Thyroid gland (tissue), 4 donors: ENCODE measurements around the gene HYDIN. TPM values are rescaled to one million over a fixed set of nuclear protein-coding genes. Genes with fewer than 3 reads are reported as not detected.
"Not testable (repeated sequence)": the region's sequence is repeated elsewhere in the genome, so short reads cannot be mapped to it uniquely, and the experiment has no call there.

Source experiments
- DNase-seq, 2 donors: peaks; one replicate each; pipeline ENCODE4 v3.0.0-alpha.2; 2019
- H3K27ac ChIP-seq, 3 donors: fragments of 200-600 bp; sonication (generic); 1 replicate in 2 of 3; 2 replicates in 1 of 3; pipeline ENCODE4 v1.5.1; 2016 to 2019; ENCODE audit warnings: mild to moderate bottlenecking in 1 of 3, moderate library complexity in 1 of 3
- H3K27me3 ChIP-seq: fragments of 200-600 bp; sonication (generic); one replicate; pipeline ENCODE4 v1.5.1; 2019
- H3K36me3 ChIP-seq, 2 donors: fragments of 200-600 bp; sonication (generic); one replicate each; pipeline ENCODE4 v1.5.1; 2016 to 2019
- H3K4me1 ChIP-seq, 2 donors: fragments of 200-600 bp; sonication (generic); one replicate each; pipeline ENCODE4 v1.5.1; 2017 to 2019
- H3K4me3 ChIP-seq, 3 donors: fragments of 200-600 bp; sonication (generic); replicated peaks in 1 of 3; 1 replicate in 2 of 3; 2 replicates in 1 of 3; pipeline ENCODE4 v1.5.1; 2016; ENCODE audit warnings: mild to moderate bottlenecking in 1 of 3
- H3K9me3 ChIP-seq: fragments of 200-600 bp; sonication (generic); one replicate; pipeline ENCODE4 v1.5.1; 2017
- POLR2A ChIP-seq, 2 donors: fragments of 450-650 bp; IDR thresholded peaks; one replicate each; pipeline ENCODE4 v1.6.1; 2017; ENCODE audit warnings: antibody characterized with exemption in 2 of 2, mild to moderate bottlenecking in 2 of 2, moderate library complexity in 1 of 2
- WGBS, 2 donors: methylation state at CpG; one replicate each; pipeline ENCODE4 v1.1.5; 2017; 5-methylcytosine and 5-hydroxymethylcytosine counted together
- intact Hi-C: fragments of 100-400 bp; cut with DNase I; formaldehyde crosslinking; loops from one replicate; pipeline ENCODE4 v1.15.1; 2023
- total RNA-seq, 4 donors: library from RNA; depleted of rRNA; stranded (reverse); fragments of >200 nt; gene quantifications; one replicate each; pipeline ENCODE4 v1.2.3, GENCODE V29; 2016
- TF ChIP-seq, protein P1 (sequence below), 6 experiments: fragments of 200-600 bp in 3 of 6; fragments of 450-650 bp in 3 of 6; sonication (generic) in 3 of 6; IDR thresholded peaks; one replicate each; pipeline ENCODE4 v1.5.1; 2016 to 2019; ENCODE audit warnings: antibody characterized with exemption in 6 of 6, mild to moderate bottlenecking in 2 of 6, inconsistent platforms in 1 of 6, moderate library complexity in 1 of 6

HYDIN gene
- total RNA-seq, 4 donors from 2014 or later, result 10.1 to 26.3 (median 21.3) TPM

DNA sequence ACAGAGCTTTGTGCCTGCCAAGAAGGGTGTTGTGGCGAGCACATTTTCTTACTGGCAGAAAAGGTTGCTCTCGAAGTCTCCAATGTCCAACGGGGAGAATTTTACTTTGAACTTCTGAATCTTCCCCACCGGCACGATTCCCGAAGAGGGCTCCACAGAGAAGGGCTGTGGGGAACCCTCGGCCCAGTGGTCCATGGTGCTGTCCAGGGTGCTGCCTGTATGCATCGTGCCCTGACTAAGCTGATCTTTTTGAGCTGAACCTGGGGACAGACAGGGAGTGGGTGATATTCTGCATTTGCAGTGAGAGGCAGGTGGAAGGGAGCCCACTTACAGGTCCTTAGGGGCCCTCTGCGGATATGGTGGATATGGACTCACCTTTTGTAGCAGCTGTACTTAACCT is 368.5 kb downstream of the HYDIN start:
- H3K27me3 ChIP-seq, H3K36me3 ChIP-seq, H3K27ac ChIP-seq, H3K4me1 ChIP-seq, H3K4me3 ChIP-seq, DNase-seq, H3K9me3 ChIP-seq, intact Hi-C loops: not testable (repeated sequence)
- WGBS, 2 donors, result 40 to 49% methylated on average over 2 to 4 of the region's 9 CpGs

DNA sequence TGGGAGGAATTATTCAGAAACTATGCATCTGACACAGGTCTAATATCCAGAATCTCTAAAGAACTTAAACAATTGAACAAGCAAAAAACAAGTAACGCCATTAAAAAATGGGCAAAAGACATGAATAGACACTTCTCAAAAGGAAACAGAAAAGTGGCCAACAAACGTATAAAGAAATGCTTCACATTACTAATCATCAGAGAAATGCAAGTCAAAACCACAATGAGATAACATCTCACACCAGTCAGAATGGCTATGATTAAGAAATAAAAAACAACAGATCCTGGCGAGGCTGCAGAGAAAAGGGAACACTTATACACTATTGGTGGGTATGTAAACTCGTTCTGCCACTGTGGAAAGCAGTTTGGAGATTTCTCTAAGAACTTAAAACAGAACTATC is 379.2 kb downstream of the HYDIN start:
- H3K4me1 ChIP-seq, H3K27ac ChIP-seq, intact Hi-C loops, H3K27me3 ChIP-seq, DNase-seq, H3K9me3 ChIP-seq, H3K36me3 ChIP-seq, H3K4me3 ChIP-seq: not testable (repeated sequence)
- 57 to 60% methylated on average over 4 of the region's 4 CpGs for WGBS, 2 donors

DNA sequence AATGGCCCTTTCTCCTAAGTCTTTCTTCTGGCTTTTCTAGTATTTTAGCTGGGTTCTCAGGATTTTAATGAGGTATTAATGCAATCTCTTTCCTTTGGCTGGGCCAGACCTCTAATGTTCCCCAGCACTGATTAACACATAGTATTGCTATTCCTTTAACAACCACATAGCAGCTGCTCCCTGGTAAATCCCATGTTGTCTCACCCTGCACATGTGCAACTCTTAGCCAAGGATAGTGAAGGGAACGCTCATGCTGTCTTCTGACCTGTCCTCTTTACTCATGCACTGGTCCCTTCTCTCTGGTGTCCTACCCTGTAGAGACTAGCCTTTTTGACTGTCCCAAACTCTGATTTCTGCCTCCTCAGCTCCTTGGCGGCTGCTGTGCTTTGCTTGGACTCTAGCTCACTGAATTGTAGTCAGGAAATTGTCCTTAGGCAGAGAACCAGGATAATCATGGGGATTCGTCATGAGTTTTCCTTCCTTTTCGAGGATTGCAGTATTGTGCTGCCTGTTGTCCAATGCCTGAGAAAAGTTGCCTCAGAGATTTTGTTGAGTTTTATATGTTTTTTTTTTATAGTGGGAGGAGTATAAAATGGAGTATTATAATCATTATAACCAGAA is 406.9 kb downstream of the HYDIN start:
- DNase-seq, intact Hi-C loops, H3K9me3 ChIP-seq, H3K36me3 ChIP-seq, H3K4me1 ChIP-seq, H3K27ac ChIP-seq, H3K27me3 ChIP-seq, H3K4me3 ChIP-seq: not testable (repeated sequence)
- WGBS, 2 donors, result 69 to 71% methylated on average over 2 of the region's 4 CpGs

DNA sequence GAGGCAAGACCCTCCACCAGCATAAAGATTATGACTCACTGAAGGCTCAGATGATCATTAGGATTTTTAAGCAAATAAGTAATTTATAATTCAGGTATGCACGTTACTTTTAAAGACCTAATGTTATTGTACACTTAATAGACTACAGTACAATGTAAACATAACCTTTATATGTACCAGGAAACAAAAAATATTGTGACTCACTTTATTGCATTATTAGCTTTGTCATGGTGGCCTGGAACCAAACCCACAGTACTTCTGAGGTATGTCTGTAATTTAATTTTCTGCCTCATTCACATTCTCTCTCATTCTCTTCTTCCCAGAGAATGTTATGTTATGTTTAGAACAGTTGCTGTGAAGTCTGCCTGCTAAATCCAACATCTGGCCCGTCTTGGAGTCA is 407.8 kb downstream of the HYDIN start:
- H3K9me3 ChIP-seq, DNase-seq, H3K27me3 ChIP-seq, H3K4me3 ChIP-seq, intact Hi-C loops, H3K36me3 ChIP-seq, H3K4me1 ChIP-seq, H3K27ac ChIP-seq: not testable (repeated sequence)
- WGBS, 2 donors, result 89% methylated on average over 1 of the region's 2 CpGs; no CpG with 5 or more reads in 1 of the 2 donors

DNA sequence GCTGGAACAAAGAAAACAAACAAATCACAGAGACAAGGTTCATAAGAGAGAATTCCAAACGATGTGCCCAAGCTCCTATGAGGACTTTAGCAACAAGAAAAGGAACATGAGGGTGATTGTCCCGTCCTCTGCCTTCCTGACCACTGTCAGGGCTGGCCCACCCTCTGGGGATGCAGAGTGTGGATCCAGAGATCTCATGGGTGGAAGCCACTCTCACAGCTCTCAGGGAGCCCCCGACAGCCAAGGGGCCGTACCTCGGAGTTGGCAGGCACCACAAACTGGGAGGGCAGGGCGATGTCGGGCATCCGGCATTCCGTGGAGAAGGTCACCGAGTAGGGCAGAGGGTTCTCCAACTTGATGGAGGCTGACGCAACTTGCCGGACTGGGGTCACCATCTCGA is 412.4 kb downstream of the HYDIN start:
- H3K4me3 ChIP-seq, H3K9me3 ChIP-seq, H3K27me3 ChIP-seq, H3K27ac ChIP-seq, DNase-seq, H3K36me3 ChIP-seq, intact Hi-C loops, H3K4me1 ChIP-seq: not testable (repeated sequence)
- WGBS, 2 donors, result 50 to 63% methylated on average over 1 of the region's 13 CpGs

DNA sequence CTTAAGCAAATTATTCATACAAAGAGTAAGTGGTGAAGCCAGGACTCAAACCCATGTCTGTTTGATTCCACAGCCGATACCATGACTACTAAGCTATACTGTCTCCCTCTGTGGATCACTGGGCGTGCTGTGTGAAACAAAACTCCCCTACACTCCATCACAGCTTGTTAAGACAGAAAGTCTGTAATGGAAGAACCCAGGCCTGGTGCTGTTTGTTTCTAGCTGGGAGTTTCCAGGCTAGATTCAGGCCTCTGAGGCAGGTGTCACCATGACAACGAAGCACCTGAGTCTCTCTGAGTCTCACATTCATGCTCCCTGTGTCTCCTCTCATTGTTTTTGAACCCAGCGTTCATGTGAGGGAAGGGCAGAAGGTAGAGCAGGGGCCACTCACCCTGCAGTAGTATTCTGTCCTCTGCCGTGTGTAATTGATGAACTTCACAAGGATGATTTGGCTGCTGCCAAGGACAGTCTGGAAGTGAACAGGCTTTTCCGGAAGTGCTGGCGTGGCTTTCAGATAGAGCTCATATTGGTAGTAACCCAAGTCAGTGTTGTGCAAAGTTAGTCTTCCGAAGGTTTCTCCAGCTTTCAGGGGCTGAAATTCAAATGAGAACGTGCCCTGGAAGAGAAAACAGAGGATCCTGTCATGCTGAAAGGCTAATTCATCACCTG is 421.0 kb downstream of the HYDIN start:
- Histone ChIP-seq H3K4me3 (no peak overlapping the region), H3K27ac (no peak overlapping the region), H3K9me3 (no peaks in the 10 kb centered on the region), H3K36me3 (no peaks in the 10 kb centered on the region), H3K4me1 (no peaks in the 10 kb centered on the region), H3K27me3 (no peaks in the 10 kb centered on the region)
- 65 to 79% methylated on average over 9 of the region's 9 CpGs for WGBS, 2 donors
- intact Hi-C loops, result no loop called here
- no peak for TF ChIP-seq POLR2A (IDR thresholded peaks at IDR 0.05)
- TF ChIP-seq, protein P1, sequence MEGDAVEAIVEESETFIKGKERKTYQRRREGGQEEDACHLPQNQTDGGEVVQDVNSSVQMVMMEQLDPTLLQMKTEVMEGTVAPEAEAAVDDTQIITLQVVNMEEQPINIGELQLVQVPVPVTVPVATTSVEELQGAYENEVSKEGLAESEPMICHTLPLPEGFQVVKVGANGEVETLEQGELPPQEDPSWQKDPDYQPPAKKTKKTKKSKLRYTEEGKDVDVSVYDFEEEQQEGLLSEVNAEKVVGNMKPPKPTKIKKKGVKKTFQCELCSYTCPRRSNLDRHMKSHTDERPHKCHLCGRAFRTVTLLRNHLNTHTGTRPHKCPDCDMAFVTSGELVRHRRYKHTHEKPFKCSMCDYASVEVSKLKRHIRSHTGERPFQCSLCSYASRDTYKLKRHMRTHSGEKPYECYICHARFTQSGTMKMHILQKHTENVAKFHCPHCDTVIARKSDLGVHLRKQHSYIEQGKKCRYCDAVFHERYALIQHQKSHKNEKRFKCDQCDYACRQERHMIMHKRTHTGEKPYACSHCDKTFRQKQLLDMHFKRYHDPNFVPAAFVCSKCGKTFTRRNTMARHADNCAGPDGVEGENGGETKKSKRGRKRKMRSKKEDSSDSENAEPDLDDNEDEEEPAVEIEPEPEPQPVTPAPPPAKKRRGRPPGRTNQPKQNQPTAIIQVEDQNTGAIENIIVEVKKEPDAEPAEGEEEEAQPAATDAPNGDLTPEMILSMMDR (IDR thresholded peaks at IDR 0.05), result no peak
- no peak for DNase-seq

DNA sequence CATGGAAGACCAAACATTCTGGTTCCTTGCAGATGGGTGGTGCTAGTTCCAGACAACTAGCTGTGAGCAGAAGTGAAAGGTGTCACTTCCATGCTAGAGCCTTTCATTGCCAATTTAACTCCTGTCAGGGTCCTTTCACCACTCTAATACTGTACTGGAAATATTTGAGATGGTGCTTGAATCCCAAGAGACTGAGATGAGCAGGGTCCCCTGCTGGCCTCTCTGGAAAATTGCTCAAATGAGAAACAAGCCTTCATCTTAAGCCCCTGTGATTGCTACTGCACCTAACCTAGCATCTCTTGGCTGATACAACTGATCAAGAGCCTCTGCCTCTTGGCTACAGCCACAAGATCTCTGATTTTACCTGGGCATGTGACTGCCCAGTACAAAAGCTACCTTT is 422.2 kb downstream of the HYDIN start:
- Histone ChIP-seq H3K27me3 (no peaks in the 10 kb centered on the region), H3K4me3 (no peak overlapping the region), H3K36me3 (no peaks in the 10 kb centered on the region), H3K4me1 (no peaks in the 10 kb centered on the region), H3K27ac (no peak overlapping the region), H3K9me3 (no peaks in the 10 kb centered on the region)
- TF ChIP-seq POLR2A (IDR thresholded peaks at IDR 0.05), result no peak
- TF ChIP-seq, protein P1 (IDR thresholded peaks at IDR 0.05), result no peak
- intact Hi-C loops, result no loop called here
- no peak for DNase-seq
